HG03575 (cell line): ENCODE data around the gene GNB3.

Experiments
- ATAC-seq: cut with Tn5 transposase; IDR thresholded peaks from one replicate; pipeline ENCODE4 v1.9.1; 2021; ENCODE audit not compliant: unreplicated experiment, insufficient number of reproducible peaks, low FRiP score; ENCODE audit errors: extremely low read depth

Gene GNB3

DNA sequence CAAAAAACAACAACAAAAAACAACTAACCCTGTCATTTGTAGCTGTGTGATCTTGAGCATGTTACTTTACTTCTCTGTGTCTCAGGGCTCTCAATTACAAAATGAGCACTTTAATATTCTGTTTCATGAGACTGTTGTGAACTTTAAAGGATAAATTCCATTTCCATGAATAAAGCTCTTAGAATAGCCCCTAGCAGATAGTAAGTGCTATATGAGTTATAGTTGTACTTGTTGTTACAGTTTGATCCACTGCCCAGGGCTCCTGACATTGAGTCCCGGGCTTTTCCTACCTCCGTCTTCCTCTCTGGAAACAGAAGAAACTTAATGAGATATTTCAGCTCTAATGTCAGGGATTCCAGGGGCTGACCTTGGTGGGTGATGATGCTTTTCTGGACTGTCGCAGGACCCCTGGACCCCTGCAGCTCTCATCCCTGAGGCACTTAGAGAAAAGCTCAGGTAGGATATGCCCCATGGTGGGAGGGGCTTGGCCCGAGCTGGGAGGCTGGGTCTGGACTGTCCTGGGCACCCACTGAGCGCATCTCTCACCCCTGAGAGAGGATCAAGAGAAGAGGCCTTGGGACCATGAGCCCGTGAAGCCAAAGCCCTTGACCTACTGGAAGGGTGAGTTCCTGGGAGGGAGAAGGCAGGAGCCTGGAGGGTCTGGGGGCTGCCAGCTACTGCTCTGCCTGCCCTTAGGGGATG lies 7.4 kb upstream of the GNB3 start:
- ATAC-seq, result no peak

- ATAC-seq, result no peak
Measured at GRCh38 chr12:6834254-6834653, 6.5 kb upstream of the GNB3 start.

DNA sequence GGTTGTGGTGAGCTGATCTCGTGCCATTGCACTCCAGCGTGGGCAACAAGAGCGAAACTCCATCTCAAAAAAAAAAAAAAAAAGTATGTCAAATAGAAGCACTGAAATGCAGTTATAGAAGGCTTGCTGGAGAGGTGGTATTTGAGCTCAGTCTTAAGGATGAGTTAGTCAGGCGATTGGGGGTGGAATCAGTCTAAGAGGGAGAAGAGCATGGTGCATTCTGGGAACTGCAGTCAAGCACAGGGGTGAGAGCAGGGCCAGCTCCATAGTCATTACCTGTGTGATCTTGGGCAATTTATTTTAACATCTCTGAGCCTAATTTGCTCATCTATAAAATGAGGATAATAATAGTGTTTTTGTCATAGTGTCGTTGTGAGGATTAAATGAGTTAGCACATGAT lies 5.9 kb upstream of the GNB3 start:
- ATAC-seq, result no peak

DNA sequence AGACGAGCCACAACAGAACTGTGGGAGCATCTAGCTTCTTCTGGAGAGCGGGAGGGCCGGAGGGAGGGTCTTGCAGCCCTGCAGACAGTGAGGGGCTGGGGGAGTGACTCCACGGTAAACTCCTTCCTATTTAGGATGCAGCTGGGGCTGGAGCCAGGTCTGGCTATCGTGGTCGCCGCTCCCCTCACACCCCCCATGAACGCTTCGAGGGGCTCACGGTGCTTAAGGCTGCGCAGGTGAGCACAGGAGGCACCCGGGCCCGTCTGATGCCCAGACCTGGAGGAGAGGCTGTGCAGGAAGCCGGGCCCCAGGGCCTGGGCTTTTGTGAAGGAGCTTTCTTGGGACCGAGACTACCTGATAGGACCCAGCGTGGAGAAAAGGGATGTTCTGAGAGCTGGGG lies 3.9 kb upstream of the GNB3 start:
- no peak for ATAC-seq

DNA sequence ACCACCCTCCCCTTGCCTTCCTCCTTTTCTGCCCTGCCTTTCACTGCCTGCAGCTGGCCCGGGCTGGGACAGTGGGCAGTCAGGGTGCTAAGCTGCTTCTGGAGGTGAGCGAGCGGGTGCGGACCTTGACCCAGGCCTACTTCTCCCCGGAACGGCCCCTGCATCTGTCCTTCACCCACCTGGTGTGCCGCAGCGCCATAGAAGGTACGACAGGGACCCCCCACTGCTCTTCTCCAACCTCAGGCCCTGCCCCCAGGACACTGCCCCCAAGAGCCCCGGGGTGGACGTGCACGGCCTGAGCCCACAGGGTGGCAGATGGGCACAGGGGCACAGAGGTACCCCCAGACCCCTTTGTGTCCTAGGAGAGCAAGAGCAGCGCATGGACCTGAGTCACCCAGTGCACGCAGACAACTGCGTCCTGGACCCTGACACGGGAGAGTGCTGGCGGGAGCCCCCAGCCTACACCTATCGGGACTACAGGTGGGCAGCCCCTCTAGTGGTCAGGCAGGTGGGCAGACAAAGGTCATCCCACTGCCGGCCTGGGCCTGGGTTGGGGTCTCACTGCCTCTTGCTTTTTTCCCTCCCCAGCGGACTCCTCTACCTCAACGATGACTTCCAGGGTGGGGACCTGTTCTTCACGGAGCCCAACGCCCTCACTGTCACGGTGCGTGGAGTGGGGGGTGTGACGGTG lies 3.2 kb upstream of the GNB3 start:
- no peak for ATAC-seq

GRCh38 chr12:6838854-6839253 lies 1.9 kb upstream of the GNB3 start:
- ATAC-seq, result no peak

DNA sequence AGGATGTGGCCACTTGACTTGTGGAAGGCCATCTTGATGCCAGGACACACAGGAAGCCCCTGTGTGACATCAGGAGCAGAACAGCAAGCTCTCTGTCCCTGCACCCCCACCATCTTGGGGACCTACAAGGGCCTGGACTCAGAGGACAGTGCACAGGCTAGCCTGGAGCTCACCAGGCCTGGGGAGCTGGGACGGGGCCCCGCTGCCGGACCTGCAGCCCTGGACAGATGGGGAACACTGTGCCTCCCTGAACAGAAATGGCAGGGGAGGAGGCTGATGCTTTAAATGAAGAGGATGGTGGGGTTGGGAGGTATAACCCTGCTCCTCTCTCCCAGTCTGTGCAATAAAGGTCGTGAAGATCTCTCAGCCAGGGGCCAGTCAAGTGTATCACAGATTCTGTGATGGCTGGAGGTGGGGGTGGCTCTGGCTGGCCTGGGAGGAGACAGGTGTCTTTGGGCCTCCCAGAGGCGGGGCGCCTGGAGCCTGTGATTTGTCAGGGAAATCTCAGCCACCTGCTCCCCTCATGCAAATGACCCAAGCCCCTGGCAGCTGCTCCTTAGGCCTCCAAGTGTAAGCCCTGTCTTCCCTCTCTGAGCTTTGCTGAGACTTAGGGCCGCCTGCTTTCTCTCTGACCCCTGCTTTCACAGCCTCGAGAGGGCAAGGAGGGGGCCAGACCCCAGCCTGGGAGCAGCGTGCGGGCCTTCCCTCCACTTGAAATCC lies 1.1 kb upstream of the GNB3 start:
- no peak for ATAC-seq

GRCh38 chr12:6840330-6840729 lies 395 bp upstream of the GNB3 start:
- no peak for ATAC-seq

DNA sequence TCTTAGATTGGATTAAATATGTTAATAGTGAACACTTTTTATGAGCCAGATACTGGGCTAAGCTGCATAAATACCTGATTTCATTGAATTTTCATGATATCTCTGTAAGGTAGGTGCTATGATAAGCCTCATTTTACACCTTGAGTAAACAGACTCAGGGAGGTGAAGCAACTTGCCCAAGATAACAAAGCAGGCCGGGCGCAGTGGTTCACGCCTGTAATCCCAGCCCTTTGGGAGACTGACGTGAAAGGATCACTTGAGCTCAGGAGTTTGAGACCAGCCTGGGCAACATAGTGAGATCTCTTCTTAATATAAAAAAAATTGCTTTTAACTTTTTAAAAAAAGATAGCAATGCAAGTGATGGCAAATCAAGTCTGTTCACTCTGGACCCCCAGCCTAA lies 1.4 kb downstream of the GNB3 start:
- ATAC-seq, result no peak

- ATAC-seq, result no peak
Measured at GRCh38 chr12:6843118-6843902, 2.6 kb downstream of the GNB3 start.

DNA sequence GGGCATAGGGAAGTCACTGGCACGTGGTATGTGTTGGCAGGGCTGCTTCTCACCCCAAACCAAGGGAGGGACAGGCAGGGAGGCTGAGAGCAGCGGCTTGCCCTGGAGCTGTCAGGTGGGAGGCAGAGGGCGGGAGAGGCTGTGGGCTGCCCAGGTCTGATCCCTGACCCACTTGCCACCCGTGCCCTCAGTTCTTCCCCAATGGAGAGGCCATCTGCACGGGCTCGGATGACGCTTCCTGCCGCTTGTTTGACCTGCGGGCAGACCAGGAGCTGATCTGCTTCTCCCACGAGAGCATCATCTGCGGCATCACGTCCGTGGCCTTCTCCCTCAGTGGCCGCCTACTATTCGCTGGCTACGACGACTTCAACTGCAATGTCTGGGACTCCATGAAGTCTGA lies 4.7 kb downstream of the GNB3 start:
- no peak for ATAC-seq

- ATAC-seq, result no peak
Measured at GRCh38 chr12:6846316-6846869, 5.7 kb downstream of the GNB3 start.

- ATAC-seq, result no peak
Measured at GRCh38 chr12:6847676-6848075, 7.0 kb downstream of the GNB3 start.

- no peak for ATAC-seq
Measured at GRCh38 chr12:6849427-6849826, 8.7 kb downstream of the GNB3 start.

- no peak for ATAC-seq
Measured at GRCh38 chr12:6849976-6850560, 9.3 kb downstream of the GNB3 start.

- no peak for ATAC-seq
Measured at GRCh38 chr12:6850796-6851152, 10.0 kb downstream of the GNB3 start.

DNA sequence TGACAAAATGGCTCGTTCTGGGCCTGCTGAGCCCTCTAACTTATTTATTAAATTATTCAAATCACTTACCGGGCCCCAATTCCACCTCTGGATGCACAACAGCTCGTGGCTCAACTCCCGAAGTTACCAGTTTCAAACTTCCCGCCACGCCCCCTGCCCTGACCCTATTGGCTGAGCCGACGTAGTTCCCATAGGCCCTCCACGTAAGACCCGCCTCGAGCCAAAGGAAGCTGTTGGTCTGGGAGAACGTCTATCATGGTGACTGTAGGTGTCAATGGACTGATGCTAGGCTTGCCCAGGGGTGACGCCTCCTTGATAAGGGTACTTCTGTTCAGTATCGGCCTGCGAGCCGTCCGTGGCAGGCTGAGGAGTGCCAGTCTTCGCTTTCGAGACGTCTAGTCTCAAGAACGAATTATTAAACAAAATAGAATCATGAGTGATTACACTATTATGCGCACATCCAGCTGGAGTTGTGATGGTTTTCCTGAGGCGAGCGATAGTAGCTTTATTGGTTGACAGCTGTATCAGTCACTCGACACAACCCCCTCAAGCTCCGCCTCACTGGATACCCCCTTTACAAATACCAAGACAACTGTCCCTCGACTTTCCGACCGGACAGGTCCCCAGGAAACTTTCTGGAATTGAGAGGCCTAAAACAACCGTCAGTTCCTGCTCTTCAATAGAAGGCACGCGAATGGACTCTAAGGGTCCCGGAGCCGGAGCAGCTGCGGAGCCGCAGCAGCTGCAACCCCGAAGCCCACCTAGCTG lies 10.6 kb downstream of the GNB3 start, which contains the start of gene CDCA3:
CDCA3 (minus strand) TSS at position 134 of the 768 bp plus-strand sequence. CDS start 334 bp downstream, outside the sequence.
- ATAC-seq, result peak; percentile 26
